ENCODE measurements around the gene DBNL. TPM values are rescaled to one million over a fixed set of nuclear protein-coding genes. Genes with fewer than 3 reads are reported as not detected.

DBNL gene
- total RNA-seq, 2 donors from 2014 or later, result 81.4 to 106 TPM

DNA sequence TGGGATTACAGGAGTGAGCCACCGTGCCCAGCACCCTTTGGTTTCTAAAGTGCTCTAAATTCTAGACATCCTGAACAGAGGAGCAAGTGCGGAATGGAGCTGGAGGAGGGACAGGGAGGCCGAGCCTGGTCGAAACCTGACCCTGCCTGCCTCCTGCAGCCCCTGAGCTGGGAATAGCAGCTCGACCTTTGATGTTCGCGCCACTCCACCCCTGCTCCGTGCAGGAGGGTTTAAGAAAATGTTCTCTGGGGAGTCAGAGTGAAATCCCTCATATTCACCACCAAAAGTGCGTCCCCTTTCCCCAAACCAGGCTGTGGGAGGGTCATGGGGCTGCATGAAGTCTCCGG is 19.0 kb downstream of the DBNL start:
- Histone ChIP-seq H3K9me3 (no peaks in the 10 kb centered on the region), H3K36me3 (peaks cover 14% of the 10 kb centered on the region), H3K27me3 (no peaks in the 10 kb centered on the region), H3K4me3 (no peak overlapping the region), H3K4me1 (no peaks in the 10 kb centered on the region), H3K9ac (ENCODE audit: low read depth in 2 of 2, low read length in 2 of 2) (no peak overlapping the region), H3K27ac (no peak overlapping the region)
- intact Hi-C loops (cut with DNase I), result no loop called here
- no peak for DNase-seq
- TF ChIP-seq, protein P1, sequence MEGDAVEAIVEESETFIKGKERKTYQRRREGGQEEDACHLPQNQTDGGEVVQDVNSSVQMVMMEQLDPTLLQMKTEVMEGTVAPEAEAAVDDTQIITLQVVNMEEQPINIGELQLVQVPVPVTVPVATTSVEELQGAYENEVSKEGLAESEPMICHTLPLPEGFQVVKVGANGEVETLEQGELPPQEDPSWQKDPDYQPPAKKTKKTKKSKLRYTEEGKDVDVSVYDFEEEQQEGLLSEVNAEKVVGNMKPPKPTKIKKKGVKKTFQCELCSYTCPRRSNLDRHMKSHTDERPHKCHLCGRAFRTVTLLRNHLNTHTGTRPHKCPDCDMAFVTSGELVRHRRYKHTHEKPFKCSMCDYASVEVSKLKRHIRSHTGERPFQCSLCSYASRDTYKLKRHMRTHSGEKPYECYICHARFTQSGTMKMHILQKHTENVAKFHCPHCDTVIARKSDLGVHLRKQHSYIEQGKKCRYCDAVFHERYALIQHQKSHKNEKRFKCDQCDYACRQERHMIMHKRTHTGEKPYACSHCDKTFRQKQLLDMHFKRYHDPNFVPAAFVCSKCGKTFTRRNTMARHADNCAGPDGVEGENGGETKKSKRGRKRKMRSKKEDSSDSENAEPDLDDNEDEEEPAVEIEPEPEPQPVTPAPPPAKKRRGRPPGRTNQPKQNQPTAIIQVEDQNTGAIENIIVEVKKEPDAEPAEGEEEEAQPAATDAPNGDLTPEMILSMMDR (IDR thresholded peaks at IDR 0.05), result no peak

DNA sequence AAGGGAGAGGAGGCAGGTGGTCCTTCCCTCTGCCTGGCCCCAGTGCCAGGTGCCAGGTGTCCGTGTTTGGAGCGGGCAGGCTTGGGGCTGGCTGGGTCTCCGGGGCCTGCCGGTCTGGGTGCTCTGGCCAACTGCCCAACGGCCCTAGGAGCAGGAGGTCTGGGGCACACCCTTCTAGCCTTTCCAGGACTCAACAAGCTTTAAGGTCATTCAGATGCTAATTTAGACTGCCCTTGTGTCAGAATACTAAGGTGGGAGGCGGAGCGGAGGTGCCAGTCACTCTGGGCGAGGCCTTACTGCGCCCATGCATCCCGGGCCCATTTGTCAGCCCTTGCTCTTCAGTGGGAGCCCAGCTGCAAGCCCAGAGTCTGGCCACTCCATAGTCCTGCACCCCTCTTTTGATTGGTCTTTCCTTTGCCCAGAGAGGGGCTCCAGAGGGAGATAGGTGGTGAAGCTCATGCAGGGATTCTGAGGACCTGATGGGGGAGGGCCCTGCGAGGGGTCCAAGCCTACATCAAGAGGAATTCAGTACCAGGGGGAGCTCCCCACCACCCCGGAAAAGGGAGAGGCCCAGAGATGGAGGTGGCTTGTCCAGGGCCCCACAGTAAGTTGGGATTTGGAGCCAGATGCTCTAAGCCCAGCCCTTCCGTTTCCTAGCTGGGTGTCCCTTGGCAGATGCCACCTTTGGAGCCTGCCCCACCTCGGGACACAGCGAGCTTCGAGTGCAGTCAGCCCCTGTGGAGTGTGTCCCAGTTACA is 19.6 kb downstream of the DBNL start:
- Histone ChIP-seq H3K27ac (no peak overlapping the region), H3K4me1 (no peaks in the 10 kb centered on the region), H3K4me3 (no peak overlapping the region), H3K9ac (ENCODE audit: low read depth in 2 of 2, low read length in 2 of 2) (no peak overlapping the region), H3K36me3 (peaks cover 9% of the 10 kb centered on the region), H3K9me3 (no peaks in the 10 kb centered on the region), H3K27me3 (no peaks in the 10 kb centered on the region)
- DNase-seq, result no peak
- TF ChIP-seq, protein P1 (IDR thresholded peaks at IDR 0.05), result no peak
- intact Hi-C loops (cut with DNase I), result no loop called here

DNA sequence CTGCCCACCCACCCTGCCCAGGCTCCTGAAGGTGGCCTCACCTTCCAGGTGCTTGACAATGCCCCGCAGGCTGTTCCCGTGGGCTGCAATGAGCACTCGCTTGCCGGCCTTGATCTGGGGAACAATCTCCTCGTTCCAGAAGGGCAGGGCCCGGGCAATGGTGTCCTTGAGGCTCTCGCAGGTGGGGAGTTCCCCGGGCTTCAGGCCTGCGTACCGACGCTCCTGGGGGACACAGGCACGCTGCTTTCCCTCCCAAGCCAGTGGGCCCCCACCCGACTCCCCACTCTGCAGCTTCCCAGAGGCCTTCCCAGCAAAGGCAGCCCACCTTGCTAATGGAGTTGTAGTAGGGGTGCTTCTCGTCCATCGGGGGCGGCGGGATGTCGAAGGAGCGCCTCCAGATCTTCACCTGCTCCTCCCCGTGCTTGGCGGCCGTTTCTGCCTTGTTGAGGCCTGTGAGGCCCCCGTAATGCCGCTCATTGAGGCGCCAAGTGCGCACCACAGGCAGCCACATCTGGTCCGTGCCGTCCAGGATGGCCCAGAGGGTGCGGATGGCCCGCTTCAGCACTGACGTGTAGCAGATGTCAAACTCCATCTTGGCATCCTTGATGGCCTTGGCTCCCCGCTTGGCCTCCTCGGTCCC is 20.4 kb downstream of the DBNL start:
- Histone ChIP-seq H3K27ac (no peak overlapping the region), H3K4me3 (no peak overlapping the region), H3K4me1 (no peaks in the 10 kb centered on the region), H3K9me3 (no peaks in the 10 kb centered on the region), H3K36me3 (peaks cover under 1% of the 10 kb centered on the region), H3K27me3 (no peaks in the 10 kb centered on the region), H3K9ac (ENCODE audit: low read depth in 2 of 2, low read length in 2 of 2) (no peak overlapping the region)
- TF ChIP-seq, protein P1 (IDR thresholded peaks at IDR 0.05), result no peak
- DNase-seq, result no peak
- intact Hi-C loops (cut with DNase I), result no loop called here

DNA sequence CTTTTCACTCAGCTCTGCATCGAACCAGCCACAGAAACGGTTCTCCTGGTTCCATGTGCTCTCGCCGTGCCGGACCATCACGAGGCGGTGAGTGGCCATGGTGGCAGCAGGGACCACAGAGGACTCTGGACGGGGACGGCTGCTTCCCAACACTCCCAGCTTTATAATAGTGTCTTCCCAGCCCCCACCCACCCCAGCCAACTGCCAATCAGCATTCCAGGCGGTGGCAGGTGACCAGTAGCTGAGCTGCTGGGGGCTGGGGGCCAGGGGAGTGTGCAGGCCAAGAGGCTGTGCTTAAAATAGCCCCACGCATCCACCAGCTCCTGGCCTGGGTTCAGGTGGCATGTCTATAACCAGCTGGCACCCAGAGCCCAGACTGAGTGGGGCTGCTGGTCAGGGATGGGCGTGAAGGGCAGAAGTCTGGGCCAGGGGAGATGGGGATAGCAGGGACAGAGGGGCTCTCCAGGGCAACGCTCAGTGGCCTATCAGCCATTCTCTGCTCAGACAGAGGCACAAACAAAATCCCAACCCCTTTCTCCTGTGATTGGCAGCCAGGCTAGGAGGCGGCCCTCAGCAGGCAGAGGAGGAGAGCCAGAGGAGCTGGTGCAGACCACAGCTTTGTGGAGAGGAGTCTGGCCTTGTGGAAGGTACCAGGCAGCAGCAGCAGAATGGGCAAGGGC is 21.1 kb downstream of the DBNL start, which contains the start of gene PGAM2:
PGAM2 (minus strand) TSS at position 137 of the 680 bp plus-strand sequence; CDS start at position 99, 38 bp downstream.
- no peaks in the 10 kb centered on the region for H3K4me1 ChIP-seq
- no peaks in the 10 kb centered on the region for H3K36me3 ChIP-seq
- H3K27ac ChIP-seq, result no peak within 1 kb of the TSS
- intact Hi-C loops (cut with DNase I), result no loop called here
- H3K4me3 ChIP-seq, result no peak within 1 kb of the TSS
- no peaks in the 10 kb centered on the region for H3K27me3 ChIP-seq
- no peaks in the 10 kb centered on the region for H3K9me3 ChIP-seq
- H3K9ac ChIP-seq (ENCODE audit: low read depth in 2 of 2, low read length in 2 of 2), result no peak within 1 kb of the TSS
- TF ChIP-seq, protein P1 (IDR thresholded peaks at IDR 0.05), result no peak
- no peak for DNase-seq

DNA sequence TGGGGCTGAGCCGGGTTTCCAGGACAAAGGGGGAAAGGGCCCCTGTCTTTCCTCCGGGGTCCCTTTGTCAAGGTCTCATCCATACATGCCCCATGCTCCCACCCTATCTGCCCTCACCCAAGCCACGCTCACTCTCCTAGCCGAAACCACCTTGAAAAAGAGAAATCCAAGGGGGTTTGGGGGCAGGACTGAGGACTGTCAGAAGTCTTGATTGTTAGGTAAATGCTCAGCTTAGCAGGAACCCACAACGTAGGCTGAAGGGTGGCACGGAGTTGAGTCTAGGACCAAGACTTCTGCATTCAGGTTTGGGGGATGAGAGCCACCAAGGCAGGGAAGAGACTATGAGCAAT is 21.6 kb downstream of the DBNL start:
- Histone ChIP-seq H3K36me3 (no peaks in the 10 kb centered on the region), H3K4me1 (no peaks in the 10 kb centered on the region), H3K27ac (no peak overlapping the region), H3K4me3 (no peak overlapping the region), H3K9ac (ENCODE audit: low read depth in 2 of 2, low read length in 2 of 2) (no peak overlapping the region), H3K9me3 (no peaks in the 10 kb centered on the region), H3K27me3 (no peaks in the 10 kb centered on the region)
- TF ChIP-seq, protein P1 (IDR thresholded peaks at IDR 0.05), result no peak
- DNase-seq, result no peak
- intact Hi-C loops (cut with DNase I), result no loop called here
